Activated naive CD8-positive, alpha-beta T cell treated with anti-CD3 and anti-CD28 coated beads, Interleukin-2, amount 50 U/mL, for 24 hours (primary cell): ENCODE results near the gene POLR2F.

Experiments
- ATAC-seq: fragments of 150-1000 bp; cut with Tn5 transposase; one replicate; pipeline ENCODE4 v1.10.0; 2021
- DNase-seq: peaks from one replicate; pipeline ENCODE4 v3.0.0; 2021
- H3K27ac Mint-ChIP-seq: one replicate; pipeline ENCODE4 v1.8.0; 2021; ENCODE audit warnings: mild to moderate bottlenecking, mixed read lengths
- H3K27me3 Mint-ChIP-seq: one replicate; pipeline ENCODE4 v1.8.0; 2021; ENCODE audit warnings: mixed read lengths
- H3K36me3 Mint-ChIP-seq: one replicate; pipeline ENCODE4 v1.8.0; 2021; ENCODE audit warnings: low read depth, mixed read lengths
- H3K4me1 Mint-ChIP-seq: one replicate; pipeline ENCODE4 v1.8.0; 2021; ENCODE audit warnings: mixed read lengths
- H3K4me3 Mint-ChIP-seq: one replicate; pipeline ENCODE4 v1.8.0; 2021; ENCODE audit warnings: mild to moderate bottlenecking, moderate library complexity, mixed read lengths
- H3K9me3 Mint-ChIP-seq: one replicate; pipeline ENCODE4 v1.8.0; 2021; ENCODE audit warnings: mixed read lengths

Gene POLR2F

GRCh38 chr22:37976547-37976946 is 23.0 kb downstream of the POLR2F start:
- no peak overlapping the region for H3K4me3 Mint-ChIP-seq
- DNase-seq (no peak), ATAC-seq (no peak)
- no peaks in the 10 kb centered on the region for H3K36me3 Mint-ChIP-seq
- H3K27ac Mint-ChIP-seq: no peak overlapping the region
- no peaks in the 10 kb centered on the region for H3K9me3 Mint-ChIP-seq
- H3K27me3 Mint-ChIP-seq: no peaks in the 10 kb centered on the region
- H3K4me1 Mint-ChIP-seq: no peaks in the 10 kb centered on the region

GRCh38 chr22:37979782-37980181 is 26.3 kb downstream of the POLR2F start:
- no peak overlapping the region for H3K4me3 Mint-ChIP-seq
- H3K9me3 Mint-ChIP-seq: no peaks in the 10 kb centered on the region
- no peaks in the 10 kb centered on the region for H3K4me1 Mint-ChIP-seq
- no peak for DNase-seq
- H3K27ac Mint-ChIP-seq: no peak overlapping the region
- ATAC-seq: no peak
- no peaks in the 10 kb centered on the region for H3K27me3 Mint-ChIP-seq
- H3K36me3 Mint-ChIP-seq: no peaks in the 10 kb centered on the region

GRCh38 chr22:37981282-37982011 is 27.9 kb downstream of the POLR2F start:
- H3K9me3 Mint-ChIP-seq: no peaks in the 10 kb centered on the region
- H3K27ac Mint-ChIP-seq: no peak overlapping the region
- no peak overlapping the region for H3K4me3 Mint-ChIP-seq
- ATAC-seq (no peak), DNase-seq (no peak)
- H3K4me1 Mint-ChIP-seq: no peaks in the 10 kb centered on the region
- H3K27me3 Mint-ChIP-seq: no peaks in the 10 kb centered on the region
- H3K36me3 Mint-ChIP-seq: no peaks in the 10 kb centered on the region

GRCh38 chr22:37982151-37982785 is 28.8 kb downstream of the POLR2F start:
- Mint-ChIP-seq H3K4me1 (no peaks in the 10 kb centered on the region), H3K9me3 (no peaks in the 10 kb centered on the region), H3K27ac (no peak overlapping the region), H3K36me3 (no peaks in the 10 kb centered on the region), H3K27me3 (no peaks in the 10 kb centered on the region), H3K4me3 (no peak overlapping the region)
- no peak for DNase-seq
- no peak for ATAC-seq

GRCh38 chr22:37982938-37983859 is 29.7 kb downstream of the POLR2F start:
- Mint-ChIP-seq H3K27me3 (no peaks in the 10 kb centered on the region), H3K4me1 (no peaks in the 10 kb centered on the region), H3K4me3 (no peak overlapping the region), H3K27ac (no peak overlapping the region), H3K36me3 (no peaks in the 10 kb centered on the region), H3K9me3 (no peaks in the 10 kb centered on the region)
- ATAC-seq (no peak), DNase-seq (no peak)

GRCh38 chr22:37983860-37984791 is 30.6 kb downstream of the POLR2F start, which contains the start of gene SOX10:
TSS of gene SOX10 (minus strand) at chr22:37984555. CDS start at chr22:37983784, 771 bp downstream.
- Mint-ChIP-seq H3K27ac (no peak within 1 kb of the TSS), H3K4me1 (no peaks in the 10 kb centered on the region), H3K36me3 (no peaks in the 10 kb centered on the region), H3K27me3 (no peaks in the 10 kb centered on the region), H3K4me3 (no peak within 1 kb of the TSS), H3K9me3 (no peaks in the 10 kb centered on the region)
- DNase-seq (no peak), ATAC-seq (no peak)

GRCh38 chr22:37985050-37985585 is 31.6 kb downstream of the POLR2F start:
- no peak overlapping the region for H3K27ac Mint-ChIP-seq
- H3K4me1 Mint-ChIP-seq: no peaks in the 10 kb centered on the region
- ATAC-seq: no peak

GRCh38 chr22:37985751-37986281 is 32.3 kb downstream of the POLR2F start:
- ATAC-seq: no peak
- Mint-ChIP-seq H3K4me3 (no peak overlapping the region), H3K4me1 (no peaks in the 10 kb centered on the region), H3K27ac (no peak overlapping the region), H3K27me3 (no peaks in the 10 kb centered on the region), H3K36me3 (no peaks in the 10 kb centered on the region), H3K9me3 (no peaks in the 10 kb centered on the region)
- no peak for DNase-seq

More at GRCh38 chr22:37985050-37985585, 31.6 kb downstream of the POLR2F start:
- no peak for DNase-seq
- Mint-ChIP-seq H3K36me3 (no peaks in the 10 kb centered on the region), H3K9me3 (no peaks in the 10 kb centered on the region), H3K27me3 (no peaks in the 10 kb centered on the region), H3K4me3 (no peak overlapping the region)

GRCh38 chr22:37986371-37986770 is 32.9 kb downstream of the POLR2F start:
- no peaks in the 10 kb centered on the region for H3K9me3 Mint-ChIP-seq
- no peaks in the 10 kb centered on the region for H3K36me3 Mint-ChIP-seq
- H3K27me3 Mint-ChIP-seq: no peaks in the 10 kb centered on the region
- no peak overlapping the region for H3K4me3 Mint-ChIP-seq
- DNase-seq (no peak), ATAC-seq (no peak)
- H3K27ac Mint-ChIP-seq: no peak overlapping the region
- H3K4me1 Mint-ChIP-seq: no peaks in the 10 kb centered on the region

- Mint-ChIP-seq H3K27me3 (no peaks in the 10 kb centered on the region), H3K36me3 (no peaks in the 10 kb centered on the region), H3K4me1 (peaks cover 2% of the 10 kb centered on the region), H3K9me3 (no peaks in the 10 kb centered on the region), H3K4me3 (no peak overlapping the region), H3K27ac (no peak overlapping the region)
- DNase-seq (no peak), ATAC-seq (no peak)
Observed at GRCh38 chr22:37989146-37990045, 35.9 kb downstream of the POLR2F start.

GRCh38 chr22:37990301-37990700 is 36.8 kb downstream of the POLR2F start:
- DNase-seq (no peak), ATAC-seq (no peak)

GRCh38 chr22:37990862-37991261 is 37.4 kb downstream of the POLR2F start:
- ATAC-seq: no peak
- peaks cover 8% of the 10 kb centered on the region for H3K4me1 Mint-ChIP-seq
- no peaks in the 10 kb centered on the region for H3K27me3 Mint-ChIP-seq
- no peak for DNase-seq
- H3K9me3 Mint-ChIP-seq: no peaks in the 10 kb centered on the region
- H3K36me3 Mint-ChIP-seq: no peaks in the 10 kb centered on the region
- no peak overlapping the region for H3K27ac Mint-ChIP-seq
- no peak overlapping the region for H3K4me3 Mint-ChIP-seq

More at GRCh38 chr22:37990301-37990700, 36.8 kb downstream of the POLR2F start:
- no peak overlapping the region for H3K27ac Mint-ChIP-seq
- H3K27me3 Mint-ChIP-seq: no peaks in the 10 kb centered on the region
- no peak overlapping the region for H3K4me3 Mint-ChIP-seq
- H3K9me3 Mint-ChIP-seq: no peaks in the 10 kb centered on the region
- no peaks in the 10 kb centered on the region for H3K36me3 Mint-ChIP-seq
- H3K4me1 Mint-ChIP-seq: peaks cover 2% of the 10 kb centered on the region
